Measurements from ENCODE around the gene F7. TPM values are rescaled to one million over a fixed set of nuclear protein-coding genes. Genes with fewer than 3 reads are reported as not detected.

F7 gene
- total RNA-seq, 1 donor: not detected

DNA sequence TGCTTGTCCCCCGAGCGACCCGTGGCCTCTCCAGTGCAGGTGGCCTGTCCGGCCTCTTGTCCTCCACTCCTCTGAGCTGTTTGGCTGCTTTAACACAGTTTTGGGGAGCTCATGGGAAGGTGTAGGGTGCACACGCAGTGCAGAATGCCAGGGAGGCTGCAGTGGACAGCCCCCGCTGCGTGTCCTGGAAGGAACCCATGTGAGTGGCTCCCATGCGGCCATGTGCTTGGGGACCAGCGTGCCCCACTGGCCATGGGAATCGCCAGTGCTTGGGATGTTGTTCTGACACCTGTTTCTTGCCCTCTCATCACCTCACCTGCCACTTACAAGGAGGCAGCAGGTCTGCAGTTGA lies 22.6 kb upstream of the F7 start:
- no peak overlapping the region for H3K4me3 ChIP-seq (ENCODE audit: low read depth, low read length)
- no peak for DNase-seq (ENCODE audit: low read depth)
- TF ChIP-seq, protein P1, sequence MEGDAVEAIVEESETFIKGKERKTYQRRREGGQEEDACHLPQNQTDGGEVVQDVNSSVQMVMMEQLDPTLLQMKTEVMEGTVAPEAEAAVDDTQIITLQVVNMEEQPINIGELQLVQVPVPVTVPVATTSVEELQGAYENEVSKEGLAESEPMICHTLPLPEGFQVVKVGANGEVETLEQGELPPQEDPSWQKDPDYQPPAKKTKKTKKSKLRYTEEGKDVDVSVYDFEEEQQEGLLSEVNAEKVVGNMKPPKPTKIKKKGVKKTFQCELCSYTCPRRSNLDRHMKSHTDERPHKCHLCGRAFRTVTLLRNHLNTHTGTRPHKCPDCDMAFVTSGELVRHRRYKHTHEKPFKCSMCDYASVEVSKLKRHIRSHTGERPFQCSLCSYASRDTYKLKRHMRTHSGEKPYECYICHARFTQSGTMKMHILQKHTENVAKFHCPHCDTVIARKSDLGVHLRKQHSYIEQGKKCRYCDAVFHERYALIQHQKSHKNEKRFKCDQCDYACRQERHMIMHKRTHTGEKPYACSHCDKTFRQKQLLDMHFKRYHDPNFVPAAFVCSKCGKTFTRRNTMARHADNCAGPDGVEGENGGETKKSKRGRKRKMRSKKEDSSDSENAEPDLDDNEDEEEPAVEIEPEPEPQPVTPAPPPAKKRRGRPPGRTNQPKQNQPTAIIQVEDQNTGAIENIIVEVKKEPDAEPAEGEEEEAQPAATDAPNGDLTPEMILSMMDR (IDR thresholded peaks at IDR 0.05; ENCODE audit: insufficient read depth, low read depth, low read length): no peak

DNA sequence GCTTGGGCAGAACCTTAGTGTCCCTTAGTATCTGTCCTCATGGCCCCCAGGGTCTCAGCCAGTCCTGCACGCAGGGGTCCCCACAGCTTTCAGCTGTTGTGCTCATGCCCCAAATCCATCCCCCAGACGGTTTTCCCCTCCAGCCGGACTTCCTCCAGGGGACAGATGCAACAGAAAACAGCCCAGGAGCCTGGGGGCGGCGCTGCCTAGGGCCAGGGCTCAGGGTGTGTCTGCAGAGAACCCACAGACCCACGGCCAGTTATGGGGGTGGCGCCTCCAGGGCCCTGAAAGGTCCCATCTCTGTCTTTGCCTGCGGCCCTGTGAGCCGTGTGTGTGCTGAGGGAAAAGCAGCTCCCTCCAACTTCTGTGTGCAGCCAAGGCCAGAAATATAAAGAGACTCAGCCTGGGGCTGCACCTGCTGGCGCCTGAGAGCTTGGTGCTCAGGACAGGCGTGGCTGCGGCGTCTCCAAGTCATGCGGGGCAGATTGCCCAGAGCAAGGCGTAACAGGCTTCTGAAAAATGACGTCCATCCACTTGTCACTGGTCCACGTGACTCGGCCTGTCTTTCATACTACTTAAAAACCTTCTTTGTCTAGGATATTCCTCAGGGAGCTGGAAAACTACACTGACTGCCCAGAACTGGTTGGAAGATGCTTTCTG lies 22.1 kb upstream of the F7 start:
- TF ChIP-seq, protein P1 (IDR thresholded peaks at IDR 0.05; ENCODE audit: insufficient read depth, low read depth, low read length): no peak
- no peak for DNase-seq (ENCODE audit: low read depth)
- no peak overlapping the region for H3K4me3 ChIP-seq (ENCODE audit: low read depth, low read length)

DNA sequence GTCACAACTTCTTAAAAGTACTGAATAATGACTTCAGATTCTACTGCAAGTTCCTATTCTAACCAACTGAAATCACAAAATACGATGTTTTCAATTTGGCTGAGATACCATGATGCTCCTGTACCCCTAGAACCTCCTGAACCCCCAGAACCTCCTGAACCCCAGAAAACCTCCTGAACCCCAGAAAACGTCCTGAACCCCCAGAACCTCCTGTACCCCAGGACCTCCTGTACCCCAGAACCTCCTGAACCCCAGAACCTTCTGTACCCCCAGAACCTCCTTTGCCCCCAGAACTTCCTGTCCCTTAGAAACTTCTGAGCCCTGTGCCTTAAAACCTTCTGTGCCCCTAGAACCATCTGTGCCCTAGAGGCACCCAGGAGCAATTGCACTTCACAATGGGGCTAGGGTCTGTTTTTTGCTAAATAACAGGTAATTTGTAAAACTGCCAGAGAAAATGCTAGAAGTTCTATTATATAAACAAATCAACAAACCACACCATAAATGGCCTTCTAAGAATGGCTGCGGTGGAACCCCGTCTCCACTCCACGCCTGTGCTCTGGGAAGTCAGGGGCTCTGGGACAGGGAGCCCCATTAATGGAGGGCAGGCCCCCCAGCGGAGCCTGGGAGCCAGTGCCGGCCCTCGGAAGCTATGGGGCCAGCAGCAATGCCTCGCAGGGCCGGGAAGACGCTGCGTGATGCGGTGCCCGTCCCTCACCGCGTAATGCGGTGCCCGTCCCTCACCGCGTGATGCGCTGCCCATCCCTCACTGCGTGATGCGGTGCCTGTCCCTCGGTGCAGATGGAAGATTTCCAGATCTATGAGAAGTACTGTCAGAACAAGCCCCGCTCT lies 21.3 kb upstream of the F7 start:
- TF ChIP-seq, protein P1 (IDR thresholded peaks at IDR 0.05; ENCODE audit: insufficient read depth, low read depth, low read length): peak; percentile 18
- no peak overlapping the region for H3K4me3 ChIP-seq (ENCODE audit: low read depth, low read length)
- no peak for DNase-seq (ENCODE audit: low read depth)

DNA sequence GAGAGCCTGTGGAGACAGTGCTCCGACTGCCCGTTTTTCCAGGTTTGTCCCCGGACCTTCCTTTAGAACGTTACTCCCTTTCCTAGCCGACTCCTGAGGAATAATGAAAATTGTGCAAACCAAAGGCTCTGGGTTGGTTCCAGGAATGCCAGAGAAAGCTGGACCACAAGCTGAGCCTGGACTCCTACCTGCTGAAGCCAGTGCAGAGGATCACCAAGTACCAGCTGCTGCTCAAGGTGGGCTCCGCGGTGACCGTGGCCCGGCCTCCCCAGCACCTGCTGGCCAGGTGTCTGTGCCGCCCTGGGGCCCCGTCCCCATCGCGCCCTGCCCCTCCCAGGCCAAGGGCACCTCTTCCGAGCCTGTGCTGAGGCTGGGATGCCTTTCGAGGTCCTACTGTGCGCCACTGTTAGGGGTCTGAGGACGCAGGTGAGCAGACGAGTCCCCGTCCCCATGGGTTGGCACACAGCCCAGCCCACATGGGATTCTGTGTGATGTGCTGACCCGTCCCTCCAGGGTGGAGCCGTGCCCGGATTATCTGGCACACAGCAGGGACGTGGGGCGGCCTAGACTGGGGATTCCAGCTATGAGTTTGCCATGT lies 20.5 kb upstream of the F7 start:
- TF ChIP-seq, protein P1 (IDR thresholded peaks at IDR 0.05; ENCODE audit: insufficient read depth, low read depth, low read length): no peak
- no peak for DNase-seq (ENCODE audit: low read depth)
- no peak overlapping the region for H3K4me3 ChIP-seq (ENCODE audit: low read depth, low read length)

DNA sequence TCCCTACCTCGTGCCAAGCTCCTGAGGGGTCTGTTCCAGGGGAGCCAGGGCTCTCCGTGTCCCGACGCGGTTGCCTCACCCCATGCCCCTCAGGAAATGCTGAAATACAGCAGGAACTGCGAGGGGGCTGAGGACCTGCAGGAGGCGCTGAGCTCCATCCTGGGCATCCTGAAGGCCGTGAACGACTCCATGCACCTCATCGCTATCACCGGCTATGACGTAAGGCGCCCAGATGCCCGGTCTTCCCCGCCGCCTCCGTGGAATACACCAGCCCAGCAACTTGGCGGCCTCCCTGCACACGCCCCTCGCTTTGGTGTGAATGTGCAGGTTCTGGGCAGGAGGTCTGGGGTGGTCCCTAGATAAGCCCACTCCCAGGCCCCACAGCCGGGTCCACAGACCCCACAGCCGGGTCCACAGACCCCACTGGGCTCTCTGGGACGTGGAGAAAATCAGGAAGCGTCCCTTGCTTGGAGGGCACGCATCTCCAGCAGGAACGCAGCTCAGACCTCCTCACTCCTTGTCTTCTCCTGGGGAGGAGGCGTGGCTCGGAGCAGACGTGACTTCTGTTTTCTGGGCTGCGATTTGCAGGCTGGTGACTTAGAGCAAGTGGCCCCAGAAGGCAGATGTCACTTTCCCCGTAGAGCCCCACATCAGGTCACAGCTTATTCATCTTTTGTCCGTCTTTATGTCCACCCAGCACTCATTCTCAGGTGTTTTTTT lies 19.4 kb upstream of the F7 start:
- no peak overlapping the region for H3K4me3 ChIP-seq (ENCODE audit: low read depth, low read length)
- TF ChIP-seq, protein P1 (IDR thresholded peaks at IDR 0.05; ENCODE audit: insufficient read depth, low read depth, low read length): peak; percentile 22
- no peak for DNase-seq (ENCODE audit: low read depth)

DNA sequence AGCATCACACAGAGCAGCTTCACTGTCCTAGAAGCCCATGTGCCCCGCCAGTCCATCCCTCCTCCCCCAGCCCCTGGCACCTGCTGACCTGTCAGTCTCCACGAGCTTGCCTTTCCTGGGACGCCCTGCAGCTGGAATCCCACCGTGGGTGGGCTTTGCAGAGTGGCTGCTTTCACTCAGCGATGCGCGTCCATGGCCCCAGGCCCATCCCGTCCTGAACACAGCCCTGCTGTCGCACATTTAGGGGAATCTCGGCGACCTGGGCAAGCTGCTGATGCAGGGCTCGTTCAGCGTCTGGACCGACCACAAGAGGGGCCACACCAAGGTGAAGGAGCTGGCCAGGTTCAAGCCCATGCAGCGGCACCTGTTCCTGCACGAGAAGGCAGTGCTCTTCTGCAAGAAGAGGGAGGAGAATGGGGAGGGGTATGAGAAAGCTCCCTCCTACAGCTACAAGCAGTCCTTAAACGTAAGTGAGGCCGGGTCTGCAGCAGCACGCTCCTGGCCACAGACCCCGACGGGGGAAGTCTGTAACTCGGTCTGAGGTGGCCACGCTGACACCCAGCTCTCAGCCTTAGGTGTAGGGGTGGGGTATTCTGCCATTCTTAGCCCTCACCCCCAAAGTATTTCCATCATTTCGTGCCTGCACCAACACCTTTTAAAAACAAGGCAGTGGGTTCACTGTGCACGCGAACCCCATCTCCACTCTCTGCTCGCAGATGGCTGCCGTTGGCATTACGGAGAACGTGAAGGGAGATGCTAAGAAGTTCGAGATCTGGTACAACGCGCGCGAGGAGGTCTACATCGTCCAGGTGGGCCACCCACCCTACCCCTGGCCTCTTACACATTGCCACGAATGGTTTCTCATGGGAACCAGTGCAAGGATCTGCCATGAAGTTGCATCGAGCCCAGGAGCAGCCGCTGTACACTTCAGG lies 18.3 kb upstream of the F7 start:
- TF ChIP-seq, protein P1 (IDR thresholded peaks at IDR 0.05; ENCODE audit: insufficient read depth, low read depth, low read length): no peak
- DNase-seq (ENCODE audit: low read depth): no peak
- no peak overlapping the region for H3K4me3 ChIP-seq (ENCODE audit: low read depth, low read length)
